Right ventricle myocardium superior (tissue), 1 donor: ENCODE measurements around the gene IRF2BP2. TPM values are rescaled to one million over a fixed set of nuclear protein-coding genes. Genes with fewer than 3 reads are reported as not detected.
A peak's percentile ranks its signal among the peaks of the same experiment; 100 is the strongest.

Experiments used
- ATAC-seq: fragments of 200-7000 bp; cut with Tn5 transposase; one replicate; pipeline ENCODE4 v1.9.1; 2020; ENCODE audit warnings: mild to moderate bottlenecking; ENCODE audit not compliant: poor library complexity
- DNase-seq: peaks from one replicate; pipeline ENCODE4 v3.0.0-alpha.2; 2020
- intact Hi-C: fragments of 100-400 bp; cut with DNase I; formaldehyde crosslinking; loops from one replicate; pipeline ENCODE4 v1.11.2; 2022
- long read RNA-seq: library from polyadenylated mRNA; unstranded; transcript quantifications from one replicate; pipeline ENCODE4 v2.0.0, GENCODE V29; 2021
- total RNA-seq: library from RNA; stranded (reverse); fragmentation: NEBNext Ultra II Directional; extraction: Animal tissue kit (Norgen Biotek cat#: 25700); gene quantifications from one replicate; pipeline ENCODE4 v1.2.1, GENCODE V29; 2021
- donor health status: DM: no; HTN: yes; CAD: no; lungs with severe emphysema.

The IRF2BP2 gene
- total RNA-seq = 119 TPM
- long read RNA-seq, full-length matches to known transcripts = 198 of 349 reads
- long read RNA-seq, partial matches to known transcripts = 0 of 349 reads
- long read RNA-seq, other reads (novel, unspliced or antisense) = 151 of 349 reads

- ATAC-seq = peak; percentile 59
- DNase-seq = peak; percentile 92
- intact Hi-C loops = loop anchor here (2.0 kb wide), 2 partner anchors 115 to 277 kb away; no protein-coding TSS in a partner anchor
Measured at GRCh38 chr1:234610061-234610665, at the start of gene IRF2BP2. TSS of gene IRF2BP2 (minus strand) at chr1:234610178. CDS start at chr1:234609494, 684 bp downstream.

GRCh38 chr1:234659538-234659937 lies 49.6 kb upstream of the IRF2BP2 start:
- no peak for DNase-seq
- intact Hi-C loops = no loop called here
- no peak for ATAC-seq

GRCh38 chr1:234658138-234658537 lies 48.2 kb upstream of the IRF2BP2 start:
- ATAC-seq = peak; percentile 45
- no peak for DNase-seq
- intact Hi-C loops = no loop called here

- ATAC-seq (peak; percentile 73), DNase-seq (no peak)
- intact Hi-C loops = no loop called here
Measured at GRCh38 chr1:234656944-234657654, 47.1 kb upstream of the IRF2BP2 start.

GRCh38 chr1:234656070-234656895 lies 46.3 kb upstream of the IRF2BP2 start:
- DNase-seq = no peak
- intact Hi-C loops = no loop called here
- no peak for ATAC-seq

GRCh38 chr1:234655328-234656069 lies 45.5 kb upstream of the IRF2BP2 start:
- DNase-seq (no peak), ATAC-seq (no peak)
- intact Hi-C loops = no loop called here

- ATAC-seq = no peak
Measured at GRCh38 chr1:234654002-234654733, 44.2 kb upstream of the IRF2BP2 start.

GRCh38 chr1:234649432-234650081 lies 39.6 kb upstream of the IRF2BP2 start:
- ATAC-seq (no peak), DNase-seq (no peak)
- intact Hi-C loops = no loop called here

More at GRCh38 chr1:234654002-234654733, 44.2 kb upstream of the IRF2BP2 start:
- DNase-seq = no peak
- intact Hi-C loops = no loop called here

GRCh38 chr1:234647758-234648157 lies 37.8 kb upstream of the IRF2BP2 start:
- no peak for ATAC-seq
- intact Hi-C loops = no loop called here
- DNase-seq = no peak

- no peak for ATAC-seq
- intact Hi-C loops = no loop called here
- DNase-seq = no peak
Measured at GRCh38 chr1:234647245-234647644, 37.3 kb upstream of the IRF2BP2 start.

- no peak for ATAC-seq
- no peak for DNase-seq
- intact Hi-C loops = no loop called here
Measured at GRCh38 chr1:234645964-234646363, 36.0 kb upstream of the IRF2BP2 start.

- intact Hi-C loops = no loop called here
- ATAC-seq (peak; percentile 71), DNase-seq (no peak)
Measured at GRCh38 chr1:234645474-234645953, 35.5 kb upstream of the IRF2BP2 start.

- intact Hi-C loops = no loop called here
- ATAC-seq (no peak), DNase-seq (no peak)
Measured at GRCh38 chr1:234644928-234645327, 35.0 kb upstream of the IRF2BP2 start.

- ATAC-seq = no peak
- DNase-seq = no peak
- intact Hi-C loops = no loop called here
Measured at GRCh38 chr1:234643850-234644134, 33.8 kb upstream of the IRF2BP2 start.

- ATAC-seq = no peak
- intact Hi-C loops = no loop called here
- no peak for DNase-seq
Measured at GRCh38 chr1:234643111-234643849, 33.3 kb upstream of the IRF2BP2 start.

- intact Hi-C loops = no loop called here
- ATAC-seq = no peak
- DNase-seq = no peak
Measured at GRCh38 chr1:234642428-234642827, 32.5 kb upstream of the IRF2BP2 start.

GRCh38 chr1:234639961-234640360 lies 30.0 kb upstream of the IRF2BP2 start:
- no peak for DNase-seq
- intact Hi-C loops = no loop called here
- ATAC-seq = no peak
